Activated CD4-positive, alpha-beta T cell treated with anti-CD3 and anti-CD28 coated beads, Interleukin-2, amount 10 ng/mL, durations not matched to agents 24 days and 14 days (primary cell): ENCODE results near the gene UGT1A9. TPM values are rescaled to one million over a fixed set of nuclear protein-coding genes. Genes with fewer than 3 reads are reported as not detected.

Experiments used
- DNase-seq: peaks from one replicate; pipeline ENCODE4 v3.0.0; 2022
- H3K27ac Mint-ChIP-seq: one replicate; pipeline ENCODE4 v1.8.0; 2022; ENCODE audit warnings: mild to moderate bottlenecking, mixed read lengths
- H3K27me3 Mint-ChIP-seq: one replicate; pipeline ENCODE4 v1.8.0; 2022; ENCODE audit warnings: mixed read lengths
- H3K36me3 Mint-ChIP-seq: one replicate; pipeline ENCODE4 v1.8.0; 2022; ENCODE audit warnings: low read depth, mild to moderate bottlenecking, mixed read lengths
- H3K4me1 Mint-ChIP-seq: one replicate; pipeline ENCODE4 v1.8.0; 2021; ENCODE audit warnings: mixed read lengths
- H3K4me3 Mint-ChIP-seq: one replicate; pipeline ENCODE4 v1.8.0; 2022; ENCODE audit warnings: mild to moderate bottlenecking, moderate library complexity, mixed read lengths
- H3K9me3 Mint-ChIP-seq: one replicate; pipeline ENCODE4 v1.8.0; 2021; ENCODE audit warnings: mixed read lengths
- intact Hi-C: fragments of 100-400 bp; cut with micrococcal nuclease; formaldehyde crosslinking; loops from one replicate; pipeline ENCODE4 v1.15.1; 2023
- total RNA-seq: library from RNA; stranded (reverse); gene quantifications from 2 replicates; pipeline ENCODE4 v1.2.3, GENCODE V29; 2022

Gene UGT1A9
- total RNA-seq, 1 donor from 2014 or later = not detected

GRCh38 chr2:233768076-233768475 is 96.4 kb downstream of the UGT1A9 start:
- Mint-ChIP-seq H3K36me3 (no peaks in the 10 kb centered on the region), H3K27ac (no peak overlapping the region), H3K27me3 (peaks cover 12% of the 10 kb centered on the region), H3K4me1 (peaks cover 3% of the 10 kb centered on the region), H3K4me3 (no peak overlapping the region), H3K9me3 (no peaks in the 10 kb centered on the region)
- no peak for DNase-seq
- intact Hi-C loops = no loop called here

GRCh38 chr2:233769260-233769659 is 97.6 kb downstream of the UGT1A9 start:
- no peak for DNase-seq
- Mint-ChIP-seq H3K4me3 (no peak overlapping the region), H3K36me3 (no peaks in the 10 kb centered on the region), H3K4me1 (peaks cover 3% of the 10 kb centered on the region), H3K9me3 (no peaks in the 10 kb centered on the region), H3K27ac (no peak overlapping the region), H3K27me3 (peaks cover 7% of the 10 kb centered on the region)
- intact Hi-C loops = no loop called here

- no peaks in the 10 kb centered on the region for H3K36me3 Mint-ChIP-seq
- H3K27me3 Mint-ChIP-seq = peaks cover 2% of the 10 kb centered on the region
- no peaks in the 10 kb centered on the region for H3K4me1 Mint-ChIP-seq
- H3K4me3 Mint-ChIP-seq = no peak overlapping the region
- no peak for DNase-seq
- intact Hi-C loops = no loop called here
- H3K27ac Mint-ChIP-seq = no peak overlapping the region
- peaks cover 11% of the 10 kb centered on the region for H3K9me3 Mint-ChIP-seq
These were observed 100.5 kb downstream of the UGT1A9 start for GRCh38 chr2:233772153-233772552.

GRCh38 chr2:233772583-233772982 is 100.9 kb downstream of the UGT1A9 start:
- Mint-ChIP-seq H3K27ac (no peak overlapping the region), H3K9me3 (peaks cover 11% of the 10 kb centered on the region), H3K4me3 (no peak overlapping the region), H3K27me3 (peaks cover 2% of the 10 kb centered on the region), H3K4me1 (no peaks in the 10 kb centered on the region), H3K36me3 (no peaks in the 10 kb centered on the region)
- no peak for DNase-seq
- intact Hi-C loops = no loop called here

GRCh38 chr2:233773854-233774253 is 102.2 kb downstream of the UGT1A9 start:
- intact Hi-C loops = no loop called here
- Mint-ChIP-seq H3K27ac (no peak overlapping the region), H3K4me3 (no peak overlapping the region), H3K9me3 (peaks cover 16% of the 10 kb centered on the region), H3K36me3 (no peaks in the 10 kb centered on the region), H3K27me3 (no peaks in the 10 kb centered on the region), H3K4me1 (no peaks in the 10 kb centered on the region)
- DNase-seq = no peak

DNA sequence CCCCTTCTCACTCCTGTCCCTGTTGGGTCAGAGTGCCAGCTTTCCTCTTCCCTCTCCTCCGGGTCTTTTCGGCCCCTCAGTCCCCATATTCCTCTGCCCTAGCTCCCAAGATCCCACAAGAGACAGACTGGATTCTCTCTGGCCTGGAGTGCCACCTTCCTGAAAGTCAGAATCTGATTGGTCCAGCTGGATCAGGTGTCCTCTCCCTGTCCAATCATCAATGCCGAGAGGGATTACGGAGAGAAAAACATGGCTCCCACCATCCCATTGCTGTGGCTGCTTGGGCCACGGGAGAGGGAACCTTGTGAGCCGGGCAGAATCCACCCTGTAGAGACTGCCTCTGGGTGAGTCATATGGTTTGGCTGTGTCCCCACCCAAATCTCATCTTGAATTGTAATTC is 103.7 kb downstream of the UGT1A9 start:
- no peaks in the 10 kb centered on the region for H3K27me3 Mint-ChIP-seq
- DNase-seq = no peak
- intact Hi-C loops = no loop called here
- no peaks in the 10 kb centered on the region for H3K4me1 Mint-ChIP-seq
- no peak overlapping the region for H3K4me3 Mint-ChIP-seq
- H3K9me3 Mint-ChIP-seq = peaks cover 16% of the 10 kb centered on the region
- H3K36me3 Mint-ChIP-seq = no peaks in the 10 kb centered on the region
- no peak overlapping the region for H3K27ac Mint-ChIP-seq

DNA sequence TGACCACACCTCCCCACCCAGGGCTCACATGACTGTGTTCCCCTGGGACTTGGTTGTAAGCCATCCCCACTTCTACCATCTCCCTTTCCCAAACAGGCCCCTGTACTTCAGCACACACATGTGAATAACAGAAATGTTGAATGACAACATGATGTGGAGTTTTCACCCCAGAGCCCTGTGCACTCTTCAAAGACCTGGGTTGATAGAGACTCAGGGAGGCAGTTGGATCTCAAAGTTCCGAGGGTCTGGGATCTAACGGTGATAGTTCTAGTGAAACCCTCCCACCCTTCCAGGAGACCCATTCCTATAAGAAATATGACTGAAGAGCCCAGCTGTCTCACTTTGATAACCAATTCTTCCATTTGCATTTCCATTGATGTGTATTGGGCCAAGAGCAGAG is 106.3 kb downstream of the UGT1A9 start, which contains the start of gene MROH2A:
TSS of gene MROH2A (plus strand) at position 301 of the 400 bp plus-strand sequence. CDS start 1,029 bp downstream, outside the sequence.
- H3K27ac Mint-ChIP-seq = no peak within 1 kb of the TSS
- no peak within 1 kb of the TSS for H3K4me3 Mint-ChIP-seq
- no peaks in the 10 kb centered on the region for H3K4me1 Mint-ChIP-seq
- H3K9me3 Mint-ChIP-seq = peaks cover 16% of the 10 kb centered on the region
- H3K36me3 Mint-ChIP-seq = no peaks in the 10 kb centered on the region
- intact Hi-C loops = no loop called here
- peaks cover 10% of the 10 kb centered on the region for H3K27me3 Mint-ChIP-seq
- DNase-seq = no peak

DNA sequence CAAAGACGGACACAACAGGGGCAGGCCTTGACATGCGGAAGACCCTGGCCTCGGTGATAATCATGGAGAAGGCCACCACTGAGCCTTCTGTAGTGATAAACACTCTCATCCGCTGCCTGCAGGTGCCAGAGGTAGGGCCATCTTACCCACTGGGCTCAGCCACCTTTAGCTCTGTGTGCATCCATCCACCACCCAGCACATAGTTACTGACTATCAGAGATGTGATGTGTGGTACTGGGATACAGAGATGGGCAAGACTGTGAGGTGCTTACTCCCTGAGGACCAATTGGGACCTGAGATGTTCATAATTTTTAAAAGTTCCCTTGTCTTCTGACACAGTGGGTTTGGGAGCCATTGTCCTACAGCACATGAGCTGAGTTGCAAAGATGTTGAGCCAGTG is 108.0 kb downstream of the UGT1A9 start:
- intact Hi-C loops = no loop called here
- H3K9me3 Mint-ChIP-seq = peaks cover 16% of the 10 kb centered on the region
- no peak overlapping the region for H3K27ac Mint-ChIP-seq
- H3K4me3 Mint-ChIP-seq = no peak overlapping the region
- H3K4me1 Mint-ChIP-seq = no peaks in the 10 kb centered on the region
- H3K27me3 Mint-ChIP-seq = peaks cover 10% of the 10 kb centered on the region
- no peak for DNase-seq
- no peaks in the 10 kb centered on the region for H3K36me3 Mint-ChIP-seq

GRCh38 chr2:233780771-233781170 is 109.1 kb downstream of the UGT1A9 start:
- intact Hi-C loops = no loop called here
- Mint-ChIP-seq H3K9me3 (peaks cover 12% of the 10 kb centered on the region), H3K27me3 (peaks cover 10% of the 10 kb centered on the region)

GRCh38 chr2:233789554-233789953 is 117.9 kb downstream of the UGT1A9 start:
- H3K4me1 Mint-ChIP-seq = no peaks in the 10 kb centered on the region
- no peak overlapping the region for H3K27ac Mint-ChIP-seq
- no peaks in the 10 kb centered on the region for H3K9me3 Mint-ChIP-seq
- intact Hi-C loops = no loop called here
- no peak overlapping the region for H3K4me3 Mint-ChIP-seq
- H3K36me3 Mint-ChIP-seq = no peaks in the 10 kb centered on the region
- H3K27me3 Mint-ChIP-seq = no peaks in the 10 kb centered on the region
- DNase-seq = no peak

More at GRCh38 chr2:233780771-233781170, 109.1 kb downstream of the UGT1A9 start:
- Mint-ChIP-seq H3K27ac (no peak overlapping the region), H3K4me3 (no peak overlapping the region), H3K36me3 (no peaks in the 10 kb centered on the region), H3K4me1 (no peaks in the 10 kb centered on the region)
- DNase-seq = no peak

DNA sequence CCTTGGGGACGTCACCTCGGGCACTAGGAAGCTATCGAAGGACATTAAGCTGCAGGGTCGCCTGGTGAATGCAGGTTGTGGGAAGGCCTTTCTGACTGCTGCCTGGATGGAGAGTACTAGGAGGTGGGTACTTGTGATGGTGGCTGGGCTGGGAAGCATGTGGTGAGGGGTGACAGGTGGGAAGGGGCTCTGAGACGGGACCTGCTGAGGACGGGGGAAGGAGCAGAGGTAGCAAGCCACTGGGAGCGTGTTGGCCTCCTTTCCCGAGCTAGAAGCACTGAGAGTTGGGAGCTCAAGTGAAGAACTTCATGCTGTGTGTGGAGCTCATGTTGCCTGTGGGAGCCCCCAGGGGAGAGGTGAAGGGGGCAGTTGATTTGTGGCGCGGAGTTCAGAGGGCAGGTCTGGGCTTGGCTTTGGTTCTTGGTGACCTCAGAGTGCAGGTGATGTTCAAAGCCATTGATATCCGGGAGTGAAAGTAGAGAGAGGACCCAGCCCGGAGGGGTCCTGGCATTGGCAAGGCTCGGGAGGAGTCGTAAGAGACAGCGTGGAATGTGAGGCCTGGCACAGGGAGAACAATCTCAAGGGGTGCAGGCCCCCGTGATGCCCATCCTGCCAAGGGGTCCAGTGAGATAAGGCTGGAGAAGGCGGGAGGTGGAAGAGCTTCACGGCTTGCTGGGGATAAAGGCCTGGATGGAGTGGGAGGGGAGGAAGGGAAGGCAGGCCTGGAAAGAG is 119.6 kb downstream of the UGT1A9 start:
- H3K36me3 Mint-ChIP-seq = no peaks in the 10 kb centered on the region
- H3K4me1 Mint-ChIP-seq = no peaks in the 10 kb centered on the region
- no peaks in the 10 kb centered on the region for H3K27me3 Mint-ChIP-seq
- DNase-seq = no peak
- no peaks in the 10 kb centered on the region for H3K9me3 Mint-ChIP-seq
- H3K4me3 Mint-ChIP-seq = no peak overlapping the region
- intact Hi-C loops = no loop called here
- H3K27ac Mint-ChIP-seq = no peak overlapping the region

DNA sequence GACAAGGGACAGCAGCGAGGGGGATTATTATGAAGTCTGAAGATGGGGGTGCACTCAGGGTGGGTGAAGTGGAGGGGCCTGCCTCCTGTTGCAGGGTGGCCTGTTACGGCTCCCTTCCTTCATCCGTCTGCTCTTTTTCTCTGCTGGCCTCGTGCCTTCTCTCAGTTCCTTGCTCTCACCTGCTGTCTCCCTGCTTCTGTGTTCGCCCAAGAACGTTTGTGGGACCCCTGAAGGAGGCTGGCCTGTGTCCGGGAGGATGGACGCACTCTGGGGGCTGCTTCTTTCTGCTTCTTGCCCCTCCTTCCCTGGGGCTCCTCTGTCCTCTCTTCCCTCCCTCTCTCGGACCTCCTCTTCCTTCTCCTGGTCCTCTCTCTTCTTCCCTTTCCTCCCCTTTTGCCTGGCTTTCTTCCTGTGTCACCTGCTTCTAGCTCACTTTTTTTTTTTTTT is 120.2 kb downstream of the UGT1A9 start:
- intact Hi-C loops = no loop called here
- Mint-ChIP-seq H3K27me3 (no peaks in the 10 kb centered on the region), H3K9me3 (no peaks in the 10 kb centered on the region), H3K27ac (no peak overlapping the region), H3K4me1 (no peaks in the 10 kb centered on the region), H3K4me3 (no peak overlapping the region), H3K36me3 (no peaks in the 10 kb centered on the region)
- no peak for DNase-seq

- Mint-ChIP-seq H3K4me3 (no peak overlapping the region), H3K4me1 (no peaks in the 10 kb centered on the region), H3K9me3 (no peaks in the 10 kb centered on the region), H3K27ac (no peak overlapping the region), H3K36me3 (no peaks in the 10 kb centered on the region), H3K27me3 (no peaks in the 10 kb centered on the region)
- no peak for DNase-seq
- intact Hi-C loops = no loop called here
These were observed 121.0 kb downstream of the UGT1A9 start for GRCh38 chr2:233792720-233793119.

DNA sequence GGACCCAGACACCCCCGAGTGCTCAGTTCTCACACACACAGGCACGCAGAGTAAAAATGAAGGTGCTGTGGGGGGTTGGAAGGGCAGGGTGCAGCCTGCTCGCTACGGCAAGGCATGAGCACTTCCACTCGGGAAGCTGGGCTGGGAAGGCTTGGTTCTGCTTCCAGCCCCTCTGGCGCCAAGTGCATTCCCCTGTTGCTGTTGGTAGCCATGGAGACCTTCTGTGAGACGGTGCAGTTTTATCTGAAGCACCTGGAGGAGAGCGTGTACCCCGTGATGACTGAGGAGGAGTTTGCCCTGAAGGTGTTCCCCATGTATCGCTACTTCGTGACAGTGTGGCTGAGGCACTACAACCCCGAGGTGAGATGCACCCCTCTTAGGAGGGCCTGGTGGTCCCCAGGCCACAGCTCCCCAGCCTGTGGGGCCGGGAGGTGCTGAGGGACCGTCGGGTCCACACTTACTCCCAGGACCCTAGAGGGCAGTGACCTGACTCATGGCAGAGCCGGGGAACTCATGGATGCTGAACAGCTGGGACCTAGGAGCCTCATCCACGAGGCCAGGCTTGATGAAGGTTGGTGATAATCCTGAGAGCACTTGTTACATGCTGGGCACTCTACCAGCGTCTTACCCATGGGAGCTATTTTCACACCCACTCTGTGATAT is 121.9 kb downstream of the UGT1A9 start:
- Mint-ChIP-seq H3K27ac (no peak overlapping the region), H3K4me1 (no peaks in the 10 kb centered on the region), H3K27me3 (no peaks in the 10 kb centered on the region), H3K9me3 (no peaks in the 10 kb centered on the region), H3K36me3 (no peaks in the 10 kb centered on the region), H3K4me3 (no peak overlapping the region)
- intact Hi-C loops = no loop called here
- no peak for DNase-seq
